Cardiac muscle cell (in vitro differentiated cells and primary cell): ENCODE measurements around the gene DENND4C. TPM values are rescaled to one million over a fixed set of nuclear protein-coding genes. Genes with fewer than 3 reads are reported as not detected.
"Not testable (repeated sequence)": the region's sequence is repeated elsewhere in the genome, so short reads cannot be mapped to it uniquely, and the experiment has no call there.

Experiments used
- DNase-seq, 2 donors: peaks; one replicate each; pipeline versions ENCODE4 v3.0.0 to v3.0.0-alpha.2; 2010 to 2017; ENCODE audit warnings: low read depth in 1 of 2, low spot score in 1 of 2
- H3K27ac ChIP-seq: fragments of 200-600 bp; sonication (generic); 2 replicates; pipeline ENCODE4 v1.5.1; 2016
- H3K27me3 ChIP-seq: fragments of 200-600 bp; sonication (generic); 2 replicates; pipeline ENCODE4 v1.6.0; 2016; ENCODE audit warnings: control low read depth
- H3K36me3 ChIP-seq: fragments of 200-600 bp; sonication (generic); 2 replicates; pipeline ENCODE4 v1.5.1; 2016; ENCODE audit warnings: control low read depth
- H3K4me1 ChIP-seq: fragments of 200-600 bp; sonication (generic); 2 replicates; pipeline ENCODE4 v1.8.1; 2017; ENCODE audit warnings: low read depth, mild to moderate bottlenecking, mixed run types
- H3K4me3 ChIP-seq: fragments of 200-600 bp; sonication (generic); 2 replicates; pipeline ENCODE4 v1.5.1; 2016; ENCODE audit warnings: mild to moderate bottlenecking
- H3K9me3 ChIP-seq: fragments of 200-600 bp; sonication (generic); 2 replicates; pipeline ENCODE4 v1.5.1; 2017; ENCODE audit warnings: low read depth, mild to moderate bottlenecking, control low read depth
- polyA plus RNA-seq: library from polyadenylated mRNA; unstranded; fragments of >200 nt; fragmentation: Nextera tagmentation; extraction: Ambion mirVana; gene quantifications from 2 replicates; pipeline ENCODE4 v1.2.1, GENCODE V29; 2016
- total RNA-seq: library from RNA; depleted of rRNA; stranded (reverse); fragments of >200 nt; gene quantifications from 2 replicates; pipeline ENCODE4 v1.2.3, GENCODE V29; 2016
- TF ChIP-seq, protein P1 (sequence below): IDR thresholded peaks from 2 replicates; pipeline ENCODE4 v1.5.1; 2012; ENCODE audit warnings: low read depth, mild to moderate bottlenecking, low read length

Gene DENND4C
- total and polyA plus RNA-seq, 2 experiments from 2014 or later: 19.3 to 51.0 TPM

DNA sequence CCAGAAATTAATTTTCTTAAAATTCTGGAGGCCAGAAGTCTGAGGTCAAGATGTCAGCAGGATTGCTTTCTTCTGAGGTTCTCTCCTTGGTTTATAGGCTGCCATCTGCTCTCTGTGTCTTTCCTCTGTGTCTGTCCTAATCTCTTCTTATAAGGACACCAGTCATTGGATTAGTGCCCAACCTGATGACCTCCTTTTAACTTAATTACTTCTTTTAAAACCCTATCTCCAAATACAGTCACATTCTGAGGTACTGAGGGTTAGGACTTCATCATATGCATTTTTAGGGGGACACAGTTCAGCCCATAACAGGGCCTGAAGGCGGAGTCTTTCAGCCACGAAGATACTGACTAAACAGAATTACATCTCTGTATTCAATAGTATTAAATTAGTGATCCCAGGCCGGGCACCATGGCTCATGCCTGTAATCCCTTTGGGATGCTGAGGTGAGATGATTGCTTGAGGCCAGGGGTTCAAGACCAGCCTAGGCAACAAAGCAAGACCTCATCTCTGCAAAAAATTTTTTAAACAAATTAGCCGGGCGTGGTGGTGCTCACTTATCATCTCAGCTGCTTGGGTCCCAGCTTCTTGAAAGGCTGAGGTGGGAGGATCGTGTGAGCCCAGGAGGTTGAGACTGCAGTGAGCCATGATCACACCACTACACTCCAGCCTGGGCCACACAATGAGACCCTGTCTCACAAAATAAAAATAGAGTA, 155.5 kb downstream of the DENND4C start:
- Histone ChIP-seq H3K4me1 (no peaks in the 10 kb centered on the region), H3K9me3 (no peaks in the 10 kb centered on the region), H3K4me3 (no peak overlapping the region), H3K27me3 (no peaks in the 10 kb centered on the region), H3K36me3 (no peaks in the 10 kb centered on the region), H3K27ac (no peak overlapping the region)
- TF ChIP-seq, protein P1, sequence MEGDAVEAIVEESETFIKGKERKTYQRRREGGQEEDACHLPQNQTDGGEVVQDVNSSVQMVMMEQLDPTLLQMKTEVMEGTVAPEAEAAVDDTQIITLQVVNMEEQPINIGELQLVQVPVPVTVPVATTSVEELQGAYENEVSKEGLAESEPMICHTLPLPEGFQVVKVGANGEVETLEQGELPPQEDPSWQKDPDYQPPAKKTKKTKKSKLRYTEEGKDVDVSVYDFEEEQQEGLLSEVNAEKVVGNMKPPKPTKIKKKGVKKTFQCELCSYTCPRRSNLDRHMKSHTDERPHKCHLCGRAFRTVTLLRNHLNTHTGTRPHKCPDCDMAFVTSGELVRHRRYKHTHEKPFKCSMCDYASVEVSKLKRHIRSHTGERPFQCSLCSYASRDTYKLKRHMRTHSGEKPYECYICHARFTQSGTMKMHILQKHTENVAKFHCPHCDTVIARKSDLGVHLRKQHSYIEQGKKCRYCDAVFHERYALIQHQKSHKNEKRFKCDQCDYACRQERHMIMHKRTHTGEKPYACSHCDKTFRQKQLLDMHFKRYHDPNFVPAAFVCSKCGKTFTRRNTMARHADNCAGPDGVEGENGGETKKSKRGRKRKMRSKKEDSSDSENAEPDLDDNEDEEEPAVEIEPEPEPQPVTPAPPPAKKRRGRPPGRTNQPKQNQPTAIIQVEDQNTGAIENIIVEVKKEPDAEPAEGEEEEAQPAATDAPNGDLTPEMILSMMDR: no peak
- DNase-seq: no peak

DNA sequence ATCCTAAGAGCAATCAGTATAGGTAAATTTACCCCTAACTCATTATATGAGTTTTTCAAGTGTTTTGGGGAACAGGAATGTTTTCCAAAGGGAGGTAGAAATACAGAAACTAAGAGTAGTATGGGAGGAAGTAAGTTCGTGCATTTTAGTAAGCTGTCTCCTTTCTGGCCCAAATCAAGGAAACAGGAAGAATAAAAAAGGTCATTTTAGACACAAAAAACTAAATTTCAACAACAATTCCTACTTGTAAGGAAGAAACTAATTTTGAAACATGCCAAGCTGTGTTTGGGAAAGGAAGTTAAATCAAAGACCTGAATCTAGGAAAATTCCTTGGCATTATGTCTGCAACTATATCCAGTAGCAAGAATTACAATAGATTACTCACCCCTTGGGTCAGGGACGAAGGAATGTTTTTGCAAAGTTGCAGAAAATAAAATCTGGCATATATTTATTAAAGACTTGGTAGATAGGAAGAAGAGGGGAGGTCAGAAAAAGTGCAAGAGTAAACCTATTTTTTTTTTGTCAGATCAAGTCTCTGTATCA, 156.1 kb downstream of the DENND4C start:
- Histone ChIP-seq H3K9me3 (no peaks in the 10 kb centered on the region), H3K27ac (no peak overlapping the region), H3K4me1 (no peaks in the 10 kb centered on the region), H3K27me3 (no peaks in the 10 kb centered on the region), H3K4me3 (no peak overlapping the region), H3K36me3 (no peaks in the 10 kb centered on the region)
- TF ChIP-seq, protein P1: no peak
- DNase-seq: peak in 1 of 2 donors; percentile 46

DNA sequence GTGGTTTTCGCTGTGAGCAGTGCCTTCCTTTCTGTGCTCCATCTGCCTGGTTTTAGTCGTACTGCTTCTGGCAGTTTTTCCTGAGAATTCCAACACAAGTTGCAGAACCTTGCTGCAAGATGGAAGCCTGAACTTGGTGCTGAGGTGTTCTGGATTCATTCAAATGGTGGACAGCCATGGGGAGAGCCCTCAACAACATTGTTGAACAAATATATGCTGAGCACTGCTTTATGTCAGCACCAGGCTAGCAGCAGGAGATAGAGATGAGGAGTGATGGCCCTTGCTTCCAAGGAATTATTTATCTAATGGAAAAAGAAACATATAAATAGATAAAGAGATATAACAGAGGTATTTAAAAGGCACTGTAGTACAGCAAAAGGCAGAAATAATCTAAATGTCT, 156.8 kb downstream of the DENND4C start:
- Histone ChIP-seq H3K27me3 (no peaks in the 10 kb centered on the region), H3K27ac (no peak overlapping the region), H3K4me1 (no peaks in the 10 kb centered on the region), H3K9me3 (no peaks in the 10 kb centered on the region), H3K36me3 (no peaks in the 10 kb centered on the region), H3K4me3 (no peak overlapping the region)
- TF ChIP-seq, protein P1: no peak
- DNase-seq: peak in 1 of 2 donors; percentile 28

DNA sequence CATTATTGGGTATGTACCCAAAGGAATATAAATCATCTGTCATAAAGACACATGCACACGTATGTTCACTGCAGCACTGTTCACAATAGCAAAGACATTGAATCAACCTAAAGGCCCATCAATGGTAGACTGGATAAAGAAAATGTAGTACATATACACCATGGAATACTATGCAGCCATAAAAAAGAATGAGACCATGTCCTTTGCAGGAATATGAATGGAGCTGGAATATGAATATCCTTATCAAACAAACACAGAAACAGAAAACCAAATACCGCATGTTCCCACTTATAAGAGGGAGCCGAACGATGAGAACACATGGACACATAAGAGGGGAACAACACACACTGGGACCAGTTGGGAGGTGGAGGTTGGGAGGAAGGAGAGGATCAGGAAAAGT, 159.0 kb downstream of the DENND4C start:
- not testable (repeated sequence) for H3K27ac ChIP-seq, H3K27me3 ChIP-seq, H3K4me1 ChIP-seq

DNA sequence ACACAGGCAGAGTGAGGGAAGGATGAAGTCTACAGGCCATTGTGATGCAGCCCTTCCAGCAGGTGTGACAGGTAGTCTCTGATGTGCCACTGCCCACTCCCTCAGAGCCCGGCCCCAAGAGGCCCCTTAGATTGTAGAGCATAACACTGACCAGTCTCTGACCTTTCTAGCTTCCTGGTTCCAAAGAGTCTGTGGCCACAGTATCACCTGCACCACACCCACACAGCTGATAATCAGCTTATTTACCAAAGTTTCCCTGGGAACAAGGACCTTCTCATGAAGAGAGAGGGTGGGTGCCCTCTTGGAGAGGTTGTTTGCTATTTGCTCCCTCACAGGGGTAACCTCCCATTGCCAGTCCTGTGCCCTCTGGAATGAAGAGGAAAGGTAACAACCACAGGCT, 167.4 kb downstream of the DENND4C start:
- H3K27ac ChIP-seq: no peak overlapping the region
- TF ChIP-seq, protein P1: no peak
- no peaks in the 10 kb centered on the region for H3K27me3 ChIP-seq
- H3K9me3 ChIP-seq: no peaks in the 10 kb centered on the region
- H3K4me1 ChIP-seq: no peaks in the 10 kb centered on the region
- no peaks in the 10 kb centered on the region for H3K36me3 ChIP-seq
- no peak overlapping the region for H3K4me3 ChIP-seq
- DNase-seq: no peak

More for the DNA sequence above, 159.0 kb downstream of the DENND4C start:
- DNase-seq, H3K36me3 ChIP-seq, H3K9me3 ChIP-seq, H3K4me3 ChIP-seq: not testable (repeated sequence)

DNA sequence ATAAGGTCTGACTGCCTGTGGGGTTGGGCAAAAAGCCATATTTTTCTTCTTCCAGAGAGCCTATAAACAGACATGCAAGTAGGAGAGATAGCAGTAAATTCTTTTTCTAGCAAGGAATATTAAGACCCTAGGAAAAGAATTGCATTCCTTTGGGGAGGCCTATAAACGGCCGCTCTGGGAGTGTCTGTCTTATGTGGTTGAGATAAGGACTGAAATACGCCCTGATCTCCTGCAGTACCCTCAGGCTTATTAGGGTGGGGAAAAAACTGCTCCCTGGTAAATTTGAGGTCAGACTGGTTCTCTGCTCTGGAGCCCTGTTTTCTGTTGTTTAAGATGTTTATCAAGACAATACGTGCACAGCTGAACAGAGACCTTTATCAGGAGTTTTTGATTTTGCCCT, 172.7 kb downstream of the DENND4C start:
- DNase-seq, H3K27me3 ChIP-seq, H3K36me3 ChIP-seq, H3K9me3 ChIP-seq, H3K4me3 ChIP-seq, H3K27ac ChIP-seq, H3K4me1 ChIP-seq: not testable (repeated sequence)
